GM19023 (cell line): Measurements from ENCODE around the gene AREL1.

Experiments
- ATAC-seq: cut with Tn5 transposase; IDR thresholded peaks from one replicate; pipeline ENCODE4 v1.9.1; 2021; ENCODE audit warnings: mild to moderate bottlenecking, moderate library complexity; ENCODE audit not compliant: unreplicated experiment

The AREL1 gene

GRCh38 chr14:74638966-74639365 is 73.9 kb downstream of the AREL1 start:
- ATAC-seq = no peak

DNA sequence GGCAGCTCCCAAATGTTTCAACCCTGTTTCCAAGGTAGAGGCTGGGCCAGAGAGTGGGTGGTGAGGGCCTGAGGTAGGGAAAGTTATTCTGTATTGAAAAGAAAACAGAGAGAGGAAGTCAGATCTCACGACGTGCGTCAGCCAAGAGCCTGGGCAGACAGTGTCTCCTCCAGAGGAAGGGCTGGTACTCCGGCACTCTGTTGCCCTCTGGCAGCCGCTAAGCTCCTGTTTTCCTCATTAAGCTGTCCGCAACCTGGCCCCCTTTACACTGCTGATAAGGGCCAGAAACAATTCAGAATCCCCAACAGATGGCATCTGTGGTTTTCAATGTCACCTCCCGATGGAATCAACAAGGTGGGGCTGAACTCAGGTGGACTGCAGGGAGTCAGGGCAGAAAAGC is 74.8 kb downstream of the AREL1 start:
- ATAC-seq = no peak

- ATAC-seq = no peak
Measured at GRCh38 chr14:74637178-74637550, 75.7 kb downstream of the AREL1 start.

DNA sequence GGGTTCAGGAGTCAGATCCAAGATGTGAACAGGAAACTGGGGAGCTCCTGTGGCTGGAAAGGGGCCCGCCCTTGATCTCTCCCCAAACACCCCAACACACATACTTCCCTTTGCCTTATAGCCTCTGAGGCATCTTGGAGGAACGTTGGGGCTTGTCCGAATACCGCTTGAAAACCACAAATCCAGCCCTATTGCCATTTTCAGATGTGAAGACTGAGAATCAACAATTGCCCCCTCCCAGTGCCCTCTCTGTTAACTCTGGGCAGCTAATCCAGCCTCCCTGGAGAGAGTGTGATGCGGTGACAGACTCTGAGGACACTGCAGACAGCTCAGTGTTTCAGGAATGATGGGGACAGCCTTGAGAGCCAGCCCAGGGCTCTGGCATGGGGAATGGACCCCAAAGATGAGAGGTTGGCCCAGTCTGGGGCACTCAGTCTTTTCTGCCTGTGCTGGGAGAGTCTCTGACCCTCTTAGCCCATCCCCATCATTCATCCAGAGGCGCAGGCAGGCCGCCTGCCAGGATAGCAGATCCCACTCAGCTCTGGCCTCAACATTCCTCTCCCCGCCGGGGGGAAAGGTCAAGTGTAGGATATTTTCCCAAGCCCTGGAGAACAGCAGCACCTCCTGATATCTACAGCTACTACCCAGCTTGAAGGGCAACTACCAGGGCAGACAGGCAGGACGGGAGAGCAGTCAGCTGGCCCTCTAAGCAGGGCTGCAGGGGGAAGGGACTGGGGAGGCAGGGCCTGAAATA is 76.3 kb downstream of the AREL1 start:
- no peak for ATAC-seq

DNA sequence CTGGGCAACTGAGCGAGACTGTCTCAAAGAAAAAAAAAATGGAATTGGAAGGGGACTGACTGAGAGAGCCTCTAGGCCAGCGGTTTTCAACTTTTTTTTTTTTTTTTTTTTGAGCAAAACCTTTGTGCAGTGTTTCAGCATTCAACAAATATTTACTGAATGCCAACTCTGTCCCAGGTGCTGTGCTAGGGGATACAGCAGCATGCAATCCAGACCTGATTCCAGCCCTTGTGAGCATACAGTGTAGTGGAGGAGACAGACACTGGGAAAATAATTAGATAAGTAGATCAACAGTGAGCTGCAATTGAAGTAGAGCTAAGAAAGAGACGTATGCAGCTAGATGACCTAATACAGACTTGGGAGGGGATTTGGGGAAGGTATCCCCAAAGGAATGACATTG is 77.0 kb downstream of the AREL1 start:
- no peak for ATAC-seq

DNA sequence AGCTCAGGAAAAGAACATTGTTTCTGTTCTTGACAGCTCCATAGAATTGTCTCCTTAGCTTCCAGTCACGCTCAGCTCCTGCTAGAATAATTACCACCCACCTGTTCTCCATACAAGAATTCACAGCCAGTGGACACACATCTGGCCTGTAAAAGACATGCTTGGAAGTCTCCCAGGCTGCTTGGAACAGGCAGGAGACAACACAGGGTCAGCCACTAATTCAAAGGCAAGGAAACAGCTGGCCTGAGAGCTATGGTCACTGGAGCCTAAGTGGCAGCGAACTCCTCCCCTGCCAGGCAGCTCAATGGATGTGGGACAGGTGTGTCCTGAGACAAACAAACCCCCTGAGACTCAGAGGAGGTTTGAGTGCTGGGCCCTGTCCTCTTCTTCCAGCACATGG is 77.9 kb downstream of the AREL1 start:
- ATAC-seq = no peak

GRCh38 chr14:74634481-74634880 is 78.4 kb downstream of the AREL1 start:
- no peak for ATAC-seq

- no peak for ATAC-seq
Measured at GRCh38 chr14:74630881-74631690, 81.8 kb downstream of the AREL1 start.

GRCh38 chr14:74628418-74628817 is 84.5 kb downstream of the AREL1 start:
- ATAC-seq = no peak

GRCh38 chr14:74627076-74627475 is 85.8 kb downstream of the AREL1 start:
- no peak for ATAC-seq

- ATAC-seq = no peak
Measured at GRCh38 chr14:74622257-74622656, 90.6 kb downstream of the AREL1 start.

DNA sequence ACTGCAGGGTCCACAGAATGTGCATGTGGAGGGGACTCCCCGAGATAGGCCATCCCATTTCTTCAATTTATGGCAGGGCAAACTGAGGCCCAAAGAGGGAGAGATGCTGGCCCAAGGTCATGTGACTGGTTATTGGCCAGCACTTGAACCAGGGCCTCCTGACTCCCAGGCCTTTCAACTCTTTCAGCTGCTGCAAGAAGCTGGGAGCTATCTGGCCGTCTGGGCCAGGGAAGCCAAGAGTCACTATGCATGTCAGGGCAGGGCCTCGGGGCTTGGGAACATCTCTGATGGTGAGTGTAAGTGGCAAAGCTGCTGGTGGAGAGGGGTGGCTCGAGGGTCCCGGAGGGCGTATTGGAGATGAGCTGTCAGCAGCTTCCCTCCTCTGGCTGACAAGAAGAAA is 91.3 kb downstream of the AREL1 start:
- no peak for ATAC-seq

DNA sequence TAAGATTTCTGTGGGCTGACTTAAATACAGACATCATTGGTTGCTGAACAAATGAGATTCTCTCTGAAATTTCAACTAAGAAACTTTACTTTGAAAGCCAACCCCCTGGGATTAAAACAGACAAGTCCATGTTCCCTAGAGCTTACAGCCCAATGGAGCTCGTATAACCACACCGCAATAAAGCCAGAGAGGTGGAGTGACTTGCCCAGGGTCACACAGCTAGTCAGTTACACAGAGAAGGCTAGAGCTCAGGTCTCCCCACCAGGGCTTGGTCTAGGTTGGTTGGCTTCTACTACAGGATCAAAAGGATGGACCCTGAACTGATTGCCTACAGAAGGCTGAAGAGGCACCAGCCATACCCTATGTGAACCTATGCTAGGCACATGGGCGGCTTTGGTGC is 92.0 kb downstream of the AREL1 start:
- ATAC-seq = no peak

GRCh38 chr14:74620497-74620921 is 92.4 kb downstream of the AREL1 start:
- ATAC-seq = no peak

- ATAC-seq = no peak
Measured at GRCh38 chr14:74619672-74620131, 93.2 kb downstream of the AREL1 start.

DNA sequence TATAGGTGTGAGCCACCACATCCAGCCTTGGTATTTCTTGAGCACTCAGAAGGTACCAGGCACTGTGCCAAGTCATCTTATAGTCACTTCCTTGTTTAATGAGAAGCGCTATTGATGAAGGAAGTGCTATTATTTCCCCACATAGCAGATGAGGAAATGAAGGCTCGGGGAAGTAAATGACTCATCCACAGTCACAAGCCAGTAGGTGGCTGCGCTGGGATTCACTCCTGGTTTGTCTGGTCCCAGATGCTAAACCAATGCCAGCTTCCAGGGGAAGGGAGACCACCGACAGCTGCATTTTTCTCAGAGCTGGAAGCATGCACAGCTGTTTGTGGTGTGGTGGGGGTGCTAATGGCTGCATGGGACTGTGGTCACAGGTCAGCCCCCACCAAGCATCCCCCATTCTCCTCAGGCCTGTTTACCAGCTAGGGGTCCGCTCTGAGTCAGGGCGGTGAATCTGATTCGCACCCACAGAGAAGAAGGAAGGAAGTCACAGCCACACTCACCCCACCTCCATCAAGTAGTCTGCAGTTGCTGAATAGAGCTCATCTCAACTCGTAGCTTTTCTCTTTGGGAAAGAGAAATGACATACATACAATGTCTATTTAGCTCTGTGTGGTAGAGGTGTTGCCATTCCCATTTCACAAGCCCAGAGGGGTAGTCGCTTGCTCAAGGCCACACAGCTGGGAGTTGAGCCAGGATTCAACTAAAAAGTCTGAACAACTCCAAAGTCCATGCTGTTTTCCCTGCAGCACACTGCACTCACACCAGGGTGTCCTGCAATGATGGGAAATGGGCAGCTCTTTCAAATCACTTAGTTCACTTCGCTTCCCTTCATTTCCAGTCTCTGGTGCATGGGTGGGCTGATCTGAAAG is 94.6 kb downstream of the AREL1 start:
- ATAC-seq = no peak

DNA sequence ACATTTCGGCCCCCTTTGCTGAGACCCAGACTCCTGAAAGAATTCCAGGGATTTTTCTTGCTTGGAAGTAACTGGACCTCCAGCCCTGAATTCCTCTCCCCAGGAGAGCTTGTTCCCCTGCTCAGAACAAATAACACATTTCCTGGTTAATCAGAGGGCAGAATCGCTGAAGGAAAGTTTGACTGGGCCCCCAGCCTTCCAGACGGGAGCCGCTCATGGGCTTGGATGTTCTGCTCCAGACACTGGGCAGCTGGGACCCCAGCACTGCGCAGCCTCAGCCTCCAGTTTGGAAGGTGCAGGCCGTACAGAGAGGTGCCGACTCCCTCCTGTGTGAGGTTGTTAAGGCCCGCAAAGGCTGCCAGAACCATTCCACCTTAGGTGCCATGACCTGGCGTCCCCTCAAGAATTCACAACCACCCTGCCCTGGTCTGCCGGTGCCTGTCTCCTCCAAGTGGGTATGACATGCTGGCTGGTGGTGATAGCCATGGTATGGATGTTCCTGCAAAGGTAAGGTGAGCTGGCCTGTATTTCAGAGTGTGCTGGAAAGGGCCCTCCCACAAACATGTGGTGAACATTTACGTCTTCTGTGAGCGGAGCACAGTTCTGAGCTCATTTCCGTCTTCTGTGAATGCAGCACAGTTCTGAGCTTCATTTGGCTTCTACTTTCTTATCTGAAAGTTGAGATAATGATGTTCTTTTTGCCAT is 95.7 kb downstream of the AREL1 start:
- no peak for ATAC-seq

DNA sequence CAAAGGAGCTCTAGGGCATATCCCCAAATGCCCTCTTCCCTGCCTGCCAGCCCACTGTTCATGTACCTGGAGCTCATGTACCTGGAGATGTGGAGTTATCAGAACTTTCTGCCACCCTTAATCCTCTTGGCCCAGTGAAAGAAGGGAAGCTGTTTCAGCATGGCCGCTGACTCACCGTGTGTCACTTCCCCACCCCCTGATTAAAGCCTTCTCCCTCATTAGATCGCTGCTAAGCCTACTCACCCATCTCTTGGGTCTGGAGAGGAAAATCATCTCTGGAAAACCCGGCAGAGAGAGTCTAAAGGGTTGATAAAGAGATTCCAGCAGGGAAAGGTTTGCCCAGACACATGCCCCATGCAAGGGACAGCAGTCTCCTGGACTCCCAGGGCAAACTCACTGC is 96.4 kb downstream of the AREL1 start:
- ATAC-seq = no peak

DNA sequence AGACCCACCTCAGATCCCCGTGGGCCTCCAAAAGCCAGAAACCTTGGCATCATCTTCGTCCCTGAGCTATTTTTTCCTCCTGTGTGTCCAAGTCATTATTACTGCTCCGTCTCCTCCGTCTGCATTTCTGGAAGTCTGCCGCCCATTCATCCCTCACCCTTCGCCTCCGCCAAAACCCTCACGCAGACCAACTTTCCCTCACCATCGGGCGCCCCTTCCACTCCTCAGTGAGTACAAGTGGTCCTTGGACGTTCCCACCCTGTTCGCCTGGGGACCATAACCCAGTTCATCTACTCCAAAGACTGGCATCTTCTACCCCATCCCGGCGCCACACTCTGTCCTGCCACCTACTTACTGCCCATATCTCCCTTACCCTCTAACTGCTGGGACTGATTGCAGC is 97.1 kb downstream of the AREL1 start:
- ATAC-seq = no peak
